Fibroblast of skin of abdomen (primary cell): ENCODE measurements around the gene DLGAP1.

Experiments used
- DNase-seq: peaks from one replicate; pipeline ENCODE4 v3.0.0-alpha.2; 2013

Gene DLGAP1

DNA sequence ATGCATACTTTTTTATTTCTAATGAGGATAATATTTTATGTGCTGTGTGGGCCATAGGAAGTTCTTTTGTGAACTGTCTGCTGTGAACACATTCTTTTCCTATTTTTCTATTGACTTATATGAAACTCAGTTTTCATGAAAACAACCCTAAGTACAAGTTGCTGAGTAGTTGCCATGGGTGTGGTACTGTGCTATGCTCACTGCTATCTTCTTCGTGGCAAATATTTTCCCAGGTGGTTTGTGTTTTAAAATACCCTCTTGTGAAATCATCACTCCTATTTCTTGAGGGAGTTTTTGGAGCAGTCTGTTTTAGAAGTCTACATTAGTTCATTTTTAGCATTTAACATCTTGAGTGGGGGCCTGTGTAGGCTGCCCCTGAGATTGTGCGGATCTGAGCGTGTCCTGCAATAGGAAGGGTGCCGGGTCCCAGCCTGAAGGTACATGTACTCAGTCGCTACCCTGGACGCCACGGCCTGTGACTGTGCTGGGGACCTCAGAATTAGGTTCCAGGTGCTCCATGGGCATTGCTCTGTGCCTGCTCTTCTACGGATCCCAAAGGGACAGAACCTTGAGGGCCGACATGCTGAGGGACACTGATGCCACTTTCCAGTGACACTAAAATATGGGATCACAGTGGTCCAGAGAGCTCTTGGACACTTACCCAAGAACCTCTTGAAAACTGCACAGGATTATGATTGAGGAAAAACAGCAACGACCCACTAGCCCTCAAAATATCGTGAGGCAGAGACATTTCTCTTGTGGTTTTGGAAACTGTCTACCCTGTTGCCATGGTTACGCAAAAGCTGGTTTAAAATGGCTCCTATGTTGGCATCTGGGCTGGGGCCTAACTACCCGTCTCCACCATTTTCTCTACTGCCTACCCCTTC is 524.7 kb downstream of the DLGAP1 start:
- no peak for DNase-seq

DNA sequence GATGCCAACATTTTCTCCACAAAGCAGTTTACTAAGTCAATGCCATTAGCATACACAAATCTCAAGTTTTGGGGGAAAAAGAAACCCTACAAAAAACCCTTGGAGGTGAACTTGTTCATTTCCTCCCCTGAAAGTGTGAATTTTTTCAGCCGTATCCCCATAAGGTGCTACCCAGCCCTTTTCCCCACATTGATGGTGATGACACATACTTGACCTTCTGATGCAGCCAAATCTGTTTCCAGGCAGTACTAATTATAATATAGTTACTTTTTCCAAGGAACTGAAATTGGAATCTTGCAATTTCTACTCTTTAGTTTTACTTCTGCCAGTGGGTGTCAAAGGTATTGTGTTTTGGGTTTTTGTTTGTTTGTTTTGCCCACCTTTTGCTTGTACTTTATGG is 530.7 kb downstream of the DLGAP1 start:
- no peak for DNase-seq

DNA sequence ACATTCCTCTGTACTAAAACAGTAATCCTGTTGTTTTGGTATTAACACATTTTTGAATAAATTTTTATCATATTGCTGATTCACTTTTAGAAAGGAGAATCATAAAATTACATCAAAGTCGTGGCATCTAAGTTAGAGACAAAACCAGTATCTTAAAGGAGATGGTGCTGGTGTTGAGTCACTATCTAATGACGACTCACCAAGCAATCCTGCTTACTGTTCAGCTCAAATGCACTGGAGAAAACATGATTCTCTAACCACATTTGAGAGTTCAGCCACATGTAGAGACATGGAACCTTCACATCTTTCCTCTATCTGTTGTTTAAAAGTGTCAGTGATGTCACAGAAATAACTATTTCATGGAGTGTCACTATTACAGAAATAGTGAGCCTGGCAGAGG is 531.4 kb downstream of the DLGAP1 start:
- DNase-seq: peak; percentile 77

DNA sequence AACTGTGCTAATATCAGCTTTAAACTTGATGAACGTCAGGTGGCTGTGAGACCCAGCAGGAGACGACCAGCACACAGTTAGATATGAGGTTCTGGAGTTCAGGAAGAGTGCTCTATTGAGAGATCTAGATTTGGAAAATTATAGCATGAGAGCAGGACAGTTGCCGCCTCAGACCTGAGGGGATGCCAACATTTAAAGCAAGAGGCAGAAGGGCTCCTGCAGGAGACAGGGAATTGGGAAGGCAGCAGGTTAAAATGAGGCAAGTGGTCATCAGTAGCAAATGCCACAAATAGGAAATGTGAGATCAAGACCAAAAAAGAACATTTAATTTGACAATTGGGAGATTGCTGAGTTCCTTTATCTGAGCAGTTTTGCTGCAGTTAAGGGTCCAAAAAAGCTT is 533.3 kb downstream of the DLGAP1 start:
- no peak for DNase-seq

DNA sequence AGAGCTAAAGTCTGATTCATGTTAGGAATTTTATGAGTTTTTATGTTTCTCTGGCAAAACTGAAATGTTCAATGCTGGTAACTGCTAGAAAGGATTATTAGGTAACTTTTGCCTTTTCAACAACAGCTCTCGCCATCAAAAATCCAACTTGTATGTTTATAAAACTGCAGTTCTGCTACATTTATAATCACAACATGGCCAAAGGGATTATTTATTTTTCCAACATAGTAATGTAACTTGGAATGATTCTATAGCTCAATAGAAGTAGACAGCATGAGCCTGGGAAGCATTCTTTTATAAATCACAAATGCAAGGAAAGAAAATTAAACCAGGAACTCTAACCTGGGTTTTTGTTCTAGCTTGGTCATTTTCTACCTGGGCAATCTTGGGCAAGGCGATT is 534.3 kb downstream of the DLGAP1 start:
- DNase-seq: no peak

DNA sequence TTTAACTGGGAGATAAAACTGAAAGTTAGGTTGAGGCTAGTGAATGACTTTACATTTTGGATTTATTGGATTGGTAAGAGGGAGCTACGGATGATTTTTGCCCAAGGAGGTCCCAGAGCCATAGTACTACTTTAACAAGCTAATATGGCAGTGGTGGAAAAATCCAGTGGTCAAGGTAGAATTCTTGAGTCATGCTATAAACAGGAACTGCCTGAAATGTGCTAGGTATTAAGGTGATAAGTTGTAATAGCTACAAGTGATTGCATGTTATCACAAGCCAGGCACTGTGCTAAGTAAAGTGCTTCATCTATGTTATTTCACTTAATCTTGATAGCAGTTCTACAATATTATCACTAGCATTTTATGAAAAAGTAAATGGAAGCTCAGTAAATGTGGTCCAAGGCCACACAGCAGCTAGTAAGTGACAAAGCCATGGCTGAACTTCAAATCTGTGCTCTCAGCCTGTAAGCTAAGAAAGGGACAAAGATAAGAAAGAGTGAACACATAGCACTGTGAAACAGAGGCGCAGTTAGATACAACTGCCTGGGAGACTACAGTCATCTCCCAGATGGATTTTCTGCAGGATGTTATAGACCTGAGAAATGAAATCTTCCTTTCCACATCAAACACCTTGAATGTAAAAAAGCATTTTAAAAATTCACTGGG is 535.6 kb downstream of the DLGAP1 start:
- DNase-seq: no peak

DNA sequence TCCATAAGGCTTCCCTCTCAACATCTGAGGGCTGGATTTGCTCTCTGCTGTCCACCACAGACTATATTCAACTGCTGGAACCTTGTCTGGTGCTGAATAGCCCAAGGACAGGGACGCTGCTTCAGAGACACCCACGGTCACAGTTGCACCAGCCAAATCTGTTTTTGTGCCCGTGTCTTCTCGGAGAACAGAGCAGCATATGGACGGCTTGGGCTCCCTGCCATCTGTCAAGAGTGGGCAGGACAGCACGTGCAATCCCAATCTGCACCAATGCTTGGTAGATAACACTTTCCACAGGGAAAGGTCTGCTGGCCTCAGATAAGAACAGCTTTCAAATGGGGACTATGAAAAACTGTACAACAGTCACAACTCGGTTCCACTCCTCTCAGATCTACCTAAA is 539.0 kb downstream of the DLGAP1 start:
- no peak for DNase-seq

DNA sequence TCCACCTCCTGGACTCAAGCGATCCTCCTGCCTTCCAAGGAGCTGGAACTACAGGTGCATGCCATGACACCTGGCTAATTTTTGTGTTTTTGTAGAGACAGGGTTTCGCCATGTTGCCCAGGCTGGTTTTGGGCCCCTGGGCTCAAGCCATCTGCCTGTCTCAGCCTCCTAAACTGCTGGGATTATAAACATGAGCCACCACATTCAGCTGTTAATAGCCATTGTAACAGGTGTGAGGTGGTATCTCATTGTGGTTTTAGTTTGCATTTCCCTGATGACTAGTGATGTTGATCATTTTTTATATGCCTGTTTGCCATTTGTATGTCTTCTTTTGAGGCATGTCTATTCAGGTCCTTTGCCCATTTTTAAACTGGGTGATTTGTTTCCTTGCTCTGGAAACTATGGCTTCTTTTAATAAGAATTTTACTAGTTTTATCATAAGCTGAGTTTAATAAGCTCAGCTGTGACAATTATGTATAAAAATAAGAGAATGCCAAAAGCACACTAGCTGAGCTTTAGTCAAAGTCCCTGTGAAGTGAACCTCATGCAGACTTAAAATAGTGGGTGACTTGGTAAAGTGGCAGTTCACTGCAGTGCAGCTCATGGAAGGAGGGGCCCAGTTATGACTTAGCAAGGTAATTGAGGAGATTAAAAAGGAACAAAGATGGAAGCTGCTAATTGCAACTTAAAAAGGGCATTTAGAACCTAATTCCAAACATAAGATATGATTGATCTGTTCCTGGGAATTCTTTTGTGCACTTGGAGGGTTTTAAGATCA is 540.1 kb downstream of the DLGAP1 start:
- DNase-seq: no peak

DNA sequence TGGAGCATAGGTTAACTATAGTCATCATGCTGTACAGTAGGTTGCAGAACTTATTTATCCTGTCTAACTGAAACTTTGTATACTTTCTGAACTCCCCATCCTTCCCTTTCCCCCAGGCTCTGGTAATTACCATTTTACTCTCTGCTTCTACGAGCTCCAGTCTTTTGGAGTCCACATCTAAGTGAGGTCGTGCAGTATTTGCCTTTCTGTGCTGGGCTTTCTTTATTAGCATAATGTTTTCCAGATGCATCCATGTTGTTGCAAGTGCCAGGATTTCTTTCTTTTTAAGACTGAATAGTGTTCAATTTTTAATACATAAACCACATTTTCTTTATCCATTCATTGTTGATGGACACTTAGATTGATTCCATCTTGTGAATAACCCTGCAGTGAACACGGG is 541.0 kb downstream of the DLGAP1 start:
- DNase-seq: no peak

DNA sequence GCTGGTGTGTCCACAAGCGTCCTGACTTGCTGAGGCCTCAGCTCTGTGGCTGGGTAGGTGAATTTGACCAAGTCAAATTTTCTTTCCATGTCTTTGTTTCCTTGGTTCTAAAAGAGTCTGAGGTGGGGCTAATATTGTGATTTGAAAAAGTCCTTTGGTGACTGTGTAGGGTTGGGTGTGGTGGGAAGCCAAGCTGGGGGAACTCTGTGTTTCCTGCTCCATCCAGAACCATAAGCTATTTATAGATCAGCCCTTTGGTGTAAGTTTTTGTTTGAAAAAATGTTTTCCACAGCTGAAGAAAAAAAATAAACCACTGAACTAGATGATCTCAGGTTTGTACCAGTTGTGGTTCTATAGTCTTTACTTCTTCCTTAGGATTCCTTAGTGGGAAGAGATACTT is 542.4 kb downstream of the DLGAP1 start:
- no peak for DNase-seq

DNA sequence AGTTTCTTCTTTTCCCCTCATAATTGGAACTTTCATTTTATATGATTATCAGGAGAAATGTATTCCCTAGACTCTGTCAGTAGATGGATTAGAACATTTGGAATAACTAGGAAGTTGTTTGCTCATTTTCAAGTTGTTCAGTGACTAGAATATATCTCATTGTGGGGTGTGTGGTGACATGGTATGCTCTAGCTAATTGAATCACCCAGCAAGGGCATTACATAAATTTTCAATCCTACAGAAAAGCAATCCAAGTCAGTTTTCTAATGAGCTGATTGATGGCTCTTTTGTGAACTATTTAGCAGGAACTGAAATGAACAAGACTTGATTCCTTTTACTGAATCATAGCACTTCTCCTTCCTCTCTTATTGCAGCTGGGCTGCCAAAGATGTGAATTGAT is 543.7 kb downstream of the DLGAP1 start:
- peak; percentile 46 for DNase-seq

DNA sequence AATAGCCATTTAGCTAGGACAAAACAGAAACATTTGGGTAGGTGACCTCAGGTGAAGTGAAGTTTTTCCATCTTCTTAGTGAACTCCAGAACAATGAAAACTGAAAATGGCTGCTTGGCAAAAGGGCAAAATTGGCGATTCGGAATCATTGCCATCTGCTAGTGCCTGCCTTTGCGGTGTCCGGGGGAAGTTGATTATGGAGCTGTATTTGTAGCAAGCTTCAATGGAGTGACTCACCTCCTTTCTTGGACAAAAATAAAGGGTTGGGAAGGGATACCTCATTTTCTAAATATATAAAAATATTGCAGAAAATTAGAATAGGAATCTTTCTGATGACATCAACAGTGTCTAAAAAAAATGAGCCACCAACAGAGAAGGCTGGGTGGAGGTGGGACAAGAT is 544.6 kb downstream of the DLGAP1 start:
- peak; percentile 24 for DNase-seq

DNA sequence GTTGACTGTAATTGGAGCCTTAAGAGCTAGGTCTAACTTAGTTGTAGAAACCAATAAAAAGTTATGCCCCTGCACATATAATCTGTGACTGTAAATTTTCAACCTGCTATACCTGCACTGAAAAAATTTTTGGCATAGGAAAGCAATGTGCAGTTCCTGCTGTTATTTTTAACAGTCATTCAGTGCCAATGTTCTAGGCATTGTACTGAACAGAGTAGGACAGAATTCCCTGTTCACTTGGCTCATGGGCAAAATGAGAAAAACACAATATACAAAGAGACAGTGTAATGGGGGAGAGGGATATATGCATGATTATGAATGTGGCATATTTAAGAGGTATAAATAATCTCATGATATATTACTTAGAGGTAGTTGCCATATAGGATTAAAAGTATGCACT is 547.2 kb downstream of the DLGAP1 start:
- DNase-seq: no peak

DNA sequence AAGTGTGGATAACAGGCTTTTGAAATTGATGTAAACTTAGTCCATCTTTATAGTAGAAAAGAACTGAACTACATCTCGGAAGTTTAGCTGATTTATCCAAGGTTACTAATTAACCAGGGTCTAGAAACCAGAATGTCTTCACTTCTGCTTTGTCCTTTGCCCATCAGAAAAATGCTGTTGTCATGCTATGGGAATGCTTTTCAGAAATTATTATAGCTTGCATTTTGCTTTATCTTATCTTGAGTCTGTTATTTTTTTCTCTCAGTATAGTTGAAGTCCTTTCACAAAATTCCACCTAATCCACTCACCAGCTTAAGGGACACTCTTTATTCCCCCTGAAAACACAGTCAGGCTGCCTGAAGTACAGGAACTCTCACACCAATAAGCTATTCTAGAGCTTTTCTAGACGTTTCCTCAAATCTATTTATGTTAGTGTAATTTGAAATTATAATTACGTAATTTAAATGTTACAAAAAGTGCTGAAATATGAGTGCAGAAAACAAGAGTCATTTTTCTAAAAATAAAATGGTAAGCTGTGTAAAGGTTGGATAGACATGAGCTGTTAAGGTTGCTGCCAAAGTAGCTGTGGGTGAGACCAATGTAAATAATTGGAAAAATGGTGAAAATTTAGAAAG is 548.9 kb downstream of the DLGAP1 start:
- no peak for DNase-seq

DNA sequence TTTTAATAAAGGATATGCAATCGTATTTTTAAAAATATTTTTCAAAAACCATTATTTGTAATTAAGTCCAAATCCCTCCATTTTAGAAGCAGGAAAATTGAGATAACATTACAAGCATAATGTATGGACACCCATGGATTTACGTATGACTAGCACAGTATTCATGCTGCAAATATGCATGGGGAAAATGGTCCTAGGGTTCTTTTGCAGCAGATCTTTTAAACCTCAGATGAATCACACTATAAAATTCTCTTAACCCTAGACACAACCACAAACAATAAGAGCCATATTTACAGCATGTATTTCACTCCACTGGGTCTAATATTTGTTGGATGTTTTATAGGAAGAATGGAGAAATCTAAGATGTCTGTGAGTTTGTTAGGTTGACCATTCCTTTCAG is 551.8 kb downstream of the DLGAP1 start:
- peak; percentile 96 for DNase-seq

DNA sequence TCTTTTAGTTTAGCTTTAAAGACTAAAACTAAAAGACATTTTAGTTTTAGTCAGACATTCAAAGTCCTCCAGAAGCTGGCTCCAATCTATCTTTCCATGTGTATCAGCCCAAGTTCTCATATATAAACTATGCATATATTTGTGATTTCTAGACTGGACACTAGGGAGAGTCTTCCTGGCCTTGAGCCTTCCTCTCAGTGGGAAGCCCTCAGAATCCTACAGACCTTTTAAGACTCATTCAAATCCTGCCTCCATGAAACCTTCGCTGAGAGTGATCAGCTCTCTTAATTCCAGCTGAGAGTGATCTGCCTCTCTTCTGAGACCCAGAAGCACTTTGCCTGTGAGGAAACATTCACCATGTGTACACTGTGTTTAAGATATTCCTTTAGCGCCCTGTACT is 552.4 kb downstream of the DLGAP1 start:
- peak; percentile 49 for DNase-seq

DNA sequence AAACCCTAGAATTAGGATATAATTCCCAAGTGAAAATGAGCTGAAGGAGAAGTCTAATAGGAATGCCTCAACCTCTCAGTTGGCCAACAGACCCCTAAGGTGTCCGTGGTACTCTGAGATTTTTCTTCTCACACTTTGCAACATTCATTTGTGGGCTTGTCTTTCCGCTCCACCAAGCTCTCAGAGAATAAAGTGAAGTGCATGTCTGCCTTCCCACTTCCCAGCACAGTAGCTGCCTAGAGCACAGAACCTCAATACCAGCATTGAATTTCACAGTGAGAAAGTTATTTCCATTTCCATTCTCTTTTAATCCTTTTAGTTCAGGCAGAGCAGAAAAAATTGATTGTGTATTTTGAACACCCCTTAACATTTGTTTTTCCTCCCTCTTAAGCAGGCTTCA is 553.3 kb downstream of the DLGAP1 start:
- no peak for DNase-seq

DNA sequence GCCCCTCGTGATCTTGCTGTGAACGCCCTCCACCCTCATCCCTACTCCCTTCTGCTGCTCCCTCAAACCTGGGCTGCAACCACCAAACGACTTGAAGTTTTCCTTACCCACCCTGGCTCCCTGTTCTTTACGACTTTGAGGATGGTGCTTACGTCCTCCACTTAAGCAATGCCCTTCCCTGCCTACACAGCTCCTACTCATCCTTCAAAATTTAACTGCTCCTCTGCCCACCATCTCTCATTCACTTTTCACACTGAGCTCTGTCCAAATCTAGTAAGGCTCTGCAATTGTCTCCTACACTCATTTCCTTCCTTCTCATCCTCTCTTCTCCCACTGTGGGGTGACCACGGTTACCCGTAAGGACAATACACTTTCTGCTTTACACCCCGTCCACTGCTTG is 554.1 kb downstream of the DLGAP1 start:
- DNase-seq: no peak

DNA sequence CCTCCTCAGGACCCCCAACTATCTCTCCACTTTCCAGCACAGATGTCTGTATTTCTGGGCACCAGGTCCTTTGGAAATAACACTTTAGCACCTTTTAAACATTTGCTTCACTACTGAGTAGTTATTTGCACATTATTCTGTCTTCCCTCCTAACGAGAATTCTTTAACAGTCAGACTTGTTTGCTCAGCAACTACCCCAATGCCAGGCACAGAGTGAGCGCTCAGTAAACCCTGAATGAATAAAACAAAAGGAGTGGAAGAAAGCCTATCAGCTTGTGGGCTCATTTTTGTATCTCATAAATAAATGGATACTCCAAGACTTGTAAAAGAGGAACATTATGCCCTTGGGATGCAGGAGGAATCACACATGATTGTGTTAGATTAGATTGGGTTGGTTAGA is 554.8 kb downstream of the DLGAP1 start:
- DNase-seq: no peak

DNA sequence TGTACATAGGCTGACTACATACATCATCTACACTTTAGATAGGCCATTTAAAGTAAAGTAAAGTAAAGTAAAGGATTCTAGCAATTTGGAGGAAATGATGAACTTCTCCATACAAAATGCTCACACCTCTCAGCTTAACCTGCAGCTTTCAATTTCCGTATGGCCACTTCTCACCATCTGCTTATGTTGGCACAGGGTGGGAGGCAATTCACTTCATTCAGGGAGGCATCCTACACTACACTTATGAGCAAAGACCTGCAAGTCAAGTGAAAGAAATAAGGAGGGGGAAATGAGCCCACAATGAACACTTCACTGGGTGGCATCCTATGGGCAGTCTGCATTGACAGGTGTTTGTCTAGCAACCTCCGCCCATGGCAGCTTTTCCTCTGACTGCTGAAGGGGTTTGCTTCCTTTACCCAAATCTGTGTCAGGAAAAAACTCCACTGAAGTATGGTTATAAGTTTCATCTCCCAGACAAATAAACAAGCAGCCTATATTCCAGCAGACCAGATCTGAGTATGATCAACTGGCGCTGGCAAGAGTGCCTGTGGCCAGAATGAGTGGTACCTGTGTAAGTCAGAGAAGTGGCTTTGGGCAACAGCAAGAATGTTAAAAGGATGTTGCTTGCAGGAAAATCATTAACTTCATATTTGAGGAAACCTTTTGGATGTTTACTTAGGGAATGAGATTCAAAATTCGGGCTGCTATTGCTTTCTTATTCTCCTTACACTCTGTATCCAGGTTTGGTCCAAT is 556.1 kb downstream of the DLGAP1 start:
- DNase-seq: no peak

DNA sequence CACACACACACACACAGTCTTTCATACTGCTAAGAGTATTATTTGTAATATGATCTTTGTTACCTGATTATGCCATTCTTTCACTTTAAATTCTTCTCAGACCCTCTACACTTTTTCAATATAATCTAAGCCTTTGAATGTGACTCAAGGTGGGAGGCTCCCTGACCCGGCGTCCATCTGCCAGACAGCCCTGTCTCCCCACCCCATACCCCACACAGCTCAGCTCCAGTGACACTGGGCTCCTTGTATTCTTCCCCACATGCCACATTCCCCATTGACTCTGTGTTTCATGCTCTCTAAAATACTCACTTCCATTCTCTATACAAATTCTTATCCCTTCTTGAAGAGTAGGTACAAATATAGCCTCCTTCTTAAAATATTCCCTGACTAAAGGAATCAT is 563.0 kb downstream of the DLGAP1 start:
- no peak for DNase-seq

DNA sequence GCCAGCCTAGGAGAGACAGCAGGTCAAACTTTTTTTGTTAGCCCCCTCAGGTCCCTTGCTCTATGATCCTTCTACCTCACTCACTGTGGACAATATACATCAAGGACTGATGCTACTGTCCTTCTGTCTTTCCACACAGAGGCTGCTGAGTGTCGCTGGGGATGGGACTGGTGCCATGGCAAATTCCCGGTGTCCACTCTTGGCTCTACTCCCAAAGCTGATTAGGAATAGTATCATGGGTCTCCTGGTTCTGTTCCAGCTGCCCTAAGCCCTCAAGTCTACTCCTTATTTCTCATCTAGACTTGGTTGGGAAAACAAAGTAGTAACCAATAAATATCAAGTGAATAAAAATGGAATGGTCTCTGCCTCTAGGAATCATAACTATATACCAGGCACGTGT is 563.9 kb downstream of the DLGAP1 start:
- DNase-seq: no peak
